Umbilical cord (tissue), 1 donor: ENCODE results near the gene SLC2A2. TPM values are rescaled to one million over a fixed set of nuclear protein-coding genes. Genes with fewer than 3 reads are reported as not detected.

Experiments
- total RNA-seq: library from RNA; depleted of rRNA; stranded (reverse); fragments of >200 nt; gene quantifications from one replicate; pipeline ENCODE4 v1.2.3, GENCODE V29; 2014; ENCODE audit warnings: low replicate concordance; ENCODE audit not compliant: insufficient read depth

The SLC2A2 gene
- total RNA-seq, 1 donor from 2014 or later: 0.72 TPM

Other genes with a start within 250 kb of the SLC2A2 start
- gene RPL22L1, start 156.5 kb downstream of the SLC2A2 start, total RNA-seq: 30.8 TPM
- 9.6 TPM for gene EIF5A2, start 118.1 kb downstream of the SLC2A2 start, total RNA-seq